ENCODE results near the gene TSPAN10. TPM values are rescaled to one million over a fixed set of nuclear protein-coding genes. Genes with fewer than 3 reads are reported as not detected.

Gene TSPAN10
- total and polyA plus RNA-seq, 2 of the 13 experiments (the other 11 are each of a cell fraction or from before 2014, with no cell fraction given) = 0.54 to 0.75 TPM

GRCh38 chr17:81590121-81590520 is 46.9 kb upstream of the TSPAN10 start:
- intact Hi-C loops (cut with micrococcal nuclease; ENCODE audit: unreplicated experiment) (no loop called here), in situ Hi-C loops (cut with HindIII; ENCODE audit: extremely low pct_ligation_motif_present, low pct_unique_long_range_greater_than_20kb) (no loop called here)
- BruUV-seq (replicated peaks) = no TSS peak
- H2AFZ ChIP-seq (ENCODE audit: low read length) = no peak overlapping the region
- no peaks in the 10 kb centered on the region for H3K27me3 ChIP-seq (ENCODE audit: control insufficient read depth in 1 of 2, insufficient read depth in 2 of 2, low read length in 2 of 2)
- TF ChIP-seq ELF1 (CRISPR knock-in tag; IDR thresholded peaks at IDR 0.05) (no peak), SNAI1 (CRISPR knock-in tag; IDR thresholded peaks at IDR 0.05; ENCODE audit: borderline replicate concordance) (no peak), MBNL3 (CRISPR knock-in tag; conservative IDR thresholded peaks at IDR 0.05) (no peak), AFF4 (CRISPR knock-in tag; IDR thresholded peaks at IDR 0.05) (no peak), ZFP36L1 (CRISPR knock-in tag; IDR thresholded peaks at IDR 0.05) (no peak), PAWR (CRISPR knock-in tag; IDR thresholded peaks at IDR 0.05; ENCODE audit: borderline replicate concordance) (no peak), ZNF577 (CRISPR knock-in tag; IDR thresholded peaks at IDR 0.05; ENCODE audit: borderline replicate concordance, low read depth) (no peak), GABPA (IDR thresholded peaks at IDR 0.05; ENCODE audit: low read depth, low read length) (no peak), GABPA (CRISPR knock-in tag; IDR thresholded peaks at IDR 0.05; ENCODE audit: low read depth) (no peak), GATAD1 (CRISPR knock-in tag; IDR thresholded peaks at IDR 0.05) (no peak), RELA (CRISPR knock-in tag; IDR thresholded peaks at IDR 0.05) (no peak)
- H3K79me2 ChIP-seq (ENCODE audit: insufficient read depth, low read length) = no peaks in the 10 kb centered on the region
- no peak overlapping the region for H3K9ac ChIP-seq (ENCODE audit: insufficient read depth, low read depth, low read length)
- ChIA-PET POLR2A (no interaction called here), CTCF (ENCODE audit: low intra/inter-chr PET ratio, low total read pairs) (no interaction called here)
- ATAC-seq (no peak; the same call in 1 of the 3 replicates), FAIRE-seq (no peak), DNase-seq (ENCODE audit: low spot score) (no peak)
- no peaks in the 10 kb centered on the region for H3K4me1 ChIP-seq (ENCODE audit: insufficient read depth, low read length)
- H3K27ac ChIP-seq (ENCODE audit: extremely low read length, insufficient read depth, low read length) = no peak overlapping the region
- 96% methylated on average over 8 of the region's 8 CpGs for WGBS (ENCODE audit: low lambda C conversion rate)
- H3K36me3 ChIP-seq (replicated peaks in 1 of 2; ENCODE audit: control insufficient read depth in 1 of 2, insufficient read depth in 2 of 2, low read length in 2 of 2) = peaks cover 53 to 85% of the 10 kb centered on the region in 2 experiments
- H3K9me3 ChIP-seq (ENCODE audit: low read length) = no peaks in the 10 kb centered on the region
- no peaks in the 10 kb centered on the region for H4K20me1 ChIP-seq (ENCODE audit: insufficient read depth, low read length)
- no peak overlapping the region for H3K4me3 ChIP-seq (replicated peaks in 1 of 3; ENCODE audit: insufficient read depth in 1 of 3, low read depth in 2 of 3, low read length in 3 of 3)
- H3K4me2 ChIP-seq (ENCODE audit: low read depth, low read length) = no peak overlapping the region

Data from HepG2 (cell line).